K562 treated with DMSO at 1 percent for 48 hours (cell line): ENCODE results near the gene CCL17. TPM values are rescaled to one million over a fixed set of nuclear protein-coding genes. Genes with fewer than 3 reads are reported as not detected.

Experiments used
- total RNA-seq: library from RNA; unstranded; fragments of 300-600 nt; gene quantifications from 2 replicates; pipeline ENCODE4 v1.2.3, GENCODE V29; 2022; ENCODE audit warnings: low replicate concordance; ENCODE audit errors: extremely low read depth

Gene CCL17
- not detected in 2 replicates for total RNA-seq

DNA sequence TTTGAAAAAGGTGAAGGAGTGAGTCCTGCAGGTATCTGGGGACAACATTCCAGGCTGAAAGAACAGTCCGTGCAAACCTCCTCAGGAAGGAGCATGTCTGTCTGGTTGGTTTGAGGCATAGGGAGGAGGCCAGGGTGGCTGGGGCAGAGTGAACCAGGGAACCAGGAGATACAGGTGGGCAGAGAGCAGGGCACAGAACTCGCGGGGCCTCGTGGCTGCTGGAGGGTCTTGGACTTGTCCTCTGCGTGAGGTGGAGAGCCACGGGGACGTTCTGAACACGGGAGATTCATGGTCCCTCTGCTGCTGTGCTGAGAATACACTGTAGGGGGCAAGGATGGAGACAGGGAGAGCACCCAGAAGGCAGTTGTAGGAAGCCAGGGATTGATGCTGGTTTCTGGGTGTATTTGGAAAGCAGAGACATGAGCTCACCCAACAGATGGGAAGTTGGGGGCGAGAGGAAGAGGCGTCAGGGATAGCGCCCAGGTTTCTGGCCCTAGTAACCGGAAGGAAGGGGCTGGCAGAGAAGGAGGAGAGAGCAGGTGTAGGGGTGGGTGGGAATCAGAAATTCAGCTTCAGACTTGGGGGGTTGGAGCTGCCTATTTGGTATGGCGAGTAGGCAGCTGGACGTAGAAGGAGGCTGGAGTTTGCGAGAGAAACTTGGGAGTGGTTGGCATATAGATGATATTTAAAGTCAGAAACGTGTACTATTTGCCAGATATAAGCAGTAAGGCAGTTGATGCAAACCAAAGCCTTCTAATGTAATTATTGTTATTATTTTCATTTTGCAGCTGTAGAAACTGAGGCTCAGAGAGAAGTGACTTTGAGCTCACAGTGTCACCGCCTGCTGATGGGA, at the start of gene CCL17:
Gene CCL17, plus strand, starts transcription at position 803 of the 853 bp plus-strand sequence. CDS start 9,166 bp downstream, outside the sequence.

DNA sequence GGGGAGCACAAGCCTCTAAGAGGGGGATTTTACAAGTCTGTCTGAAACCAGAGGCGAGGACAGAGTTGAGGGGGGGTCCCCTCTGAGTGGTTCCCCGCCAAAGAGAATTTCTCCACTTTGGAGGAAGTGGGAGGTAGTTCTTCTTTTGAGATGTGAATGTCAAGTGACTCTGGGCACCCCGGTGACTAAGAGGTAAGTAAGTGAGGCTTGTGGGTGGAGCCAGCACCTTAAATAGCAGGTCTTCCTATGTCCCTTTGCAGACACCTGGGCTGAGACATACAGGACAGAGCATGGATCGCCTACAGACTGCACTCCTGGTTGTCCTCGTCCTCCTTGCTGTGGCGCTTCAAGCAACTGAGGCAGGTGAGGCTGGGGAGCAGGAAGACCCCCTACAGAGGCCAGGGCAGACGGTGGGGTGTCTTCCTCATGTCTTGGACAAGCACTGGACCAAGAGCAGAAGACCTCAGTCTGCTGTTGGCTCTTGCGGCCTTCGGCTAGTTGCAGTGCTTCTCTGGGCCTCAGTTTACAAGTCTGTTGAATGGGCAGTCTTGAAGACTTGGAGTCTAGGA, 46.0 kb upstream of the CCL17 start, which contains the start of gene CCL22:
Gene CCL22, plus strand, starts transcription at position 257 of the 569 bp plus-strand sequence. Its CDS starts 34 bp downstream, at position 291.

DNA sequence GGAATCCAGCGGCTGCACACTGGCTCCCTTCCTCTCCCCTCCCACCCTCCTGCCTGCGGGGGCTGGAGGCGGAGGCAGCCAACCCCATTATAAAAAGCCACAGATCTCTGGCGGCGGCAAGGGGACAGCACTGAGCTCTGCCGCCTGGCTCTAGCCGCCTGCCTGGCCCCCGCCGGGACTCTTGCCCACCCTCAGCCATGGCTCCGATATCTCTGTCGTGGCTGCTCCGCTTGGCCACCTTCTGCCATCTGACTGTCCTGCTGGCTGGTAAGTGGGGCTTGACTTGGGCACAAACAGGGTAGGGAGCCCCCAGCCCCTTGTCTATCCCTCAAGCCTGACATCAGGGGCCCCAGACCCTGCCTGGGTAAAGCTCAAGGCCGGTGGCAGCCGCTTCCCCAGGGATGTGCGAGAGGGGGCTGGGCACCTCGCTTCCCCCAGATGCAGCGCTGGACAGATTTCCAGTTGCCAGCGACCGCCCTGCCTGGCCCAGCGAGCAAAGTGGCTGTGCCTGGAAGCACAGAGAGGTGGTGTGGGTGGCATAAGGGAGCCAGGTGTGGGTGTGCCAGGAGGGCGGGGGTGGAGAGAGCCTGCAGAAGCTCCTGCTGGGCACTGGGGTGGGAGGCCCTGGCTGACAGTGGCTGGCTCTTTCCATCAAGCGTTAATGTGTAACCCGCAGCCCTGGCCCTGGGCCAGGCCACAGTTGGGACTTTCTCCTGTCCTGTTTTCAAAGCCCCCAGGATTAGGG, 32.0 kb upstream of the CCL17 start, which contains the start of gene CX3CL1:
Gene CX3CL1, plus strand, starts transcription at position 119 of the 745 bp plus-strand sequence. Its CDS starts 79 bp downstream, at position 198.

GRCh38 chr16:57447186-57447962, 42.8 kb downstream of the CCL17 start, which contains the start of the genes CIAPIN1 and COQ9:
TSS of gene CIAPIN1 (minus strand) at chr16:57447385. CDS start at chr16:57440928, 6,457 bp downstream.
TSS of gene COQ9 (plus strand) at chr16:57447479. CDS start at chr16:57447506, 27 bp downstream.

DNA sequence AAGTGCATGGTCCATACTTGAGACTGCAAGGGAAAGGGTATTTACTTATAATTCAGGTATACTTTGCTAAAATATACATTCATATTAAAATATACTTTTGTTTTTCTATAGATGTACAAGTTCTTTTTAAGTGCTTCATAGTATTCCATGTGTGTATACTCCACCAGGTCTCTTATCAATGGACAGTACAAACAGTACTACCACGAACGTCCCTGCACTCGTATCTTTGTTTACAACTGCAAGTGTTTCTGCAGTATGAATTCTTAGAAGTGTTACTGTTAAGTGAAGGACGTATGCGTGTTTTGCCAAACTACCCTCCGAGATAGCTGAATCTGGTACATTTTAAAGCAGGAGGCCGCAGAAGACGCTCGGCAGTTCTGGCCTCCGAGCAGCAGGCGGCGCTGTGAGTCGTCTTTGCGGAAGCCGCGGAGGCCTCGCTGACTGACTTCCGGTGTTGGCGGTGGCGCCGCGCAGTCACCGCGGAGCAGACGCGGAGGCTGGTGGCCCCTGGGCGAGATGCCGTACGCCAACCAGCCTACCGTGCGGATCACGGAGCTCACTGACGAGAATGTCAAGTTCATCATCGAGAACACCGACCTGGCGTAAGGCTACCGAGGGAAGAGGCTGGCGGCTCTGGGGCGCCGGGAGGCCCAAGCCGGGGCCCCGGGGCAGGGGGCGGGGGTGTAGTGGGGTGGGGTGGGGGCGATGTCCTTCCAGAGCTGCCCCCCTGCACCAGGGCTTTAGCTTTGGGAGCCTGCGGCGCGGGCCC, 57.8 kb downstream of the CCL17 start, which contains the start of gene POLR2C:
Gene POLR2C, plus strand, starts transcription at position 471 of the 769 bp plus-strand sequence. Its CDS starts 46 bp downstream, at position 517.

Other genes with a start within 250 kb of the CCL17 start
- not detected in 2 replicates for gene PSME3IP1, start 218.7 kb upstream of the CCL17 start, total RNA-seq
- not detected in 2 replicates for gene RSPRY1, start 218.4 kb upstream of the CCL17 start, total RNA-seq
- gene ARL2BP, start 159.5 kb upstream of the CCL17 start, total RNA-seq = not detected in 2 replicates
- not detected in 2 replicates for gene PLLP, start 120.1 kb upstream of the CCL17 start, total RNA-seq
- gene CCL22, start 46.0 kb upstream of the CCL17 start, total RNA-seq = not detected in 2 replicates
- not detected in 2 replicates for gene CX3CL1, start 32.3 kb upstream of the CCL17 start, total RNA-seq
- not detected in 2 replicates for gene CIAPIN1, start 42.6 kb downstream of the CCL17 start, total RNA-seq
- not detected in 2 replicates for gene COQ9, start 42.7 kb downstream of the CCL17 start, total RNA-seq
- not detected in 2 replicates for gene POLR2C, start 57.9 kb downstream of the CCL17 start, total RNA-seq
- gene DOK4, start 81.7 kb downstream of the CCL17 start, total RNA-seq = not detected in 2 replicates
- not detected in 2 replicates for gene CCDC102A, start 131.8 kb downstream of the CCL17 start, total RNA-seq
- not detected in 2 replicates for gene ADGRG5, start 137.9 kb downstream of the CCL17 start, total RNA-seq
- not detected in 2 replicates for gene ADGRG1, start 223.9 kb downstream of the CCL17 start, total RNA-seq